ENCODE measurements around the gene FAM110C.
"Not testable (repeated sequence)": the region's sequence is repeated elsewhere in the genome, so short reads cannot be mapped to it uniquely, and the experiment has no call there.

The FAM110C gene

DNA sequence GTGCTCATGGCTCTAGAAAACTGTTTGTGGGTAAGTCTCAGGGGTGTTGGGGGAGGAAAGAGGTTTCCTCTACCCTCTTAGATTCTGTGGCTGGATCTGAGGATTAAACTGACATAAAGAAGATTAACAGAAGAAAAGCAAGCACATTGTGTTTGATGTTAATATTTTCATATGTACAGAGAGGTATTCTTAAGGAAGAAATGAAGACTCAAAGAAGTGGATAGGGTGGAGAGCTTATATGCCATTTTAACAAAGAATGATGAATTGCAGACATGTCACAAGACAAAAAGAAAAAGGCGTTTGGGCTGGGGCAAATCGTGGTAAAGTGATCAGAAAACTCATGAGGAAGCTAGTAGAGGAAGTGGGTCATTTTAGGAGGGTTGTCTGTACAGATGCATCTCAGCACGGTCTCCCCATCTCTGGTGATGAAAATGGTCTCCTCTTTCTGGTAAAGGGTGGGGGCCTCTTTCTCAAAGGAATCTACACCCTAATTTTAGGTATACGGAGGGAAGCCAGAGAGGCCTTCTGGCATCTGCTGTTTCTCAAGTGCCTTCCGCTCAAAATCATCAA, 17.8 kb downstream of the FAM110C start:
- no peak for DNase-seq (ENCODE audit: low spot score)
- TF ChIP-seq, protein P1, sequence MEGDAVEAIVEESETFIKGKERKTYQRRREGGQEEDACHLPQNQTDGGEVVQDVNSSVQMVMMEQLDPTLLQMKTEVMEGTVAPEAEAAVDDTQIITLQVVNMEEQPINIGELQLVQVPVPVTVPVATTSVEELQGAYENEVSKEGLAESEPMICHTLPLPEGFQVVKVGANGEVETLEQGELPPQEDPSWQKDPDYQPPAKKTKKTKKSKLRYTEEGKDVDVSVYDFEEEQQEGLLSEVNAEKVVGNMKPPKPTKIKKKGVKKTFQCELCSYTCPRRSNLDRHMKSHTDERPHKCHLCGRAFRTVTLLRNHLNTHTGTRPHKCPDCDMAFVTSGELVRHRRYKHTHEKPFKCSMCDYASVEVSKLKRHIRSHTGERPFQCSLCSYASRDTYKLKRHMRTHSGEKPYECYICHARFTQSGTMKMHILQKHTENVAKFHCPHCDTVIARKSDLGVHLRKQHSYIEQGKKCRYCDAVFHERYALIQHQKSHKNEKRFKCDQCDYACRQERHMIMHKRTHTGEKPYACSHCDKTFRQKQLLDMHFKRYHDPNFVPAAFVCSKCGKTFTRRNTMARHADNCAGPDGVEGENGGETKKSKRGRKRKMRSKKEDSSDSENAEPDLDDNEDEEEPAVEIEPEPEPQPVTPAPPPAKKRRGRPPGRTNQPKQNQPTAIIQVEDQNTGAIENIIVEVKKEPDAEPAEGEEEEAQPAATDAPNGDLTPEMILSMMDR (IDR thresholded peaks at IDR 0.05; ENCODE audit: extremely low read depth, missing control alignments), result no peak

DNA sequence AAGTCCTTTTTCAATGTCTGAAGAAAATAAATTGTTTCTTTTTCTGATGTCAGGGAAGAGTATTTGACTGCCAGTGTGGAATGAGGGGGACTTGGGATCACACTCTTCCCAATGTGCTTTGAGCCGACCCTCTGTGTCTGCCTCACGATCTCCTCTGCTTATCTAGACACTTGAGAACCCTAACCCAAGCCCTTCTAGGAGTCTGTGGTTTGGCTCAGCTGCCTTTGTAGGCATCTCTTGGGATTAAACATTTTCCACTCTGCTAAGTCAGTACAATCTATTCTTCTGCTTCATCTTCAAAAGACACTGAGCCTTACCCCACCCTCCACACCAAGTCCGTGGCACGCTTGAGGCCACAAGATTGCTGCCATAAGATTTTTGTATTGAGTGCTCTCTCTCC, 19.4 kb downstream of the FAM110C start:
- no peak for DNase-seq (ENCODE audit: low spot score)
- TF ChIP-seq, protein P1 (IDR thresholded peaks at IDR 0.05; ENCODE audit: extremely low read depth, missing control alignments), result no peak

DNA sequence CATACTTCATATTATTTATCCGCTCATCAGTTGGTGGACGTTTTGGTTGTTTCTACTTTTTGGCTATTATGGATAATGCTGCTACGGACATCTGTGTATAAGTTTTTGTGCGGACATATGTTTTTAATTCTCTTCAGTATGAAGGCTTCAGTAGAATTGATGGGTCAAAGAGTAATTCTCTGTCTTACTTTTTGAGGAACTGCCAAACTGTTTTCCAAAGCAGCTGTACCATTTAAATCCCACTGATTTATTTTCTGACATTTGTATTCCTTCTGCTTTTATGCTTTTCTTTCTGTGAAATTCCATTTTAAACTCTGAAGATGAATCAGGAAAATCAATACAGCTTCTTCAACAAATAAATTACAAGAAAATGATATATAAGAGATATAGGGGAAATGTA, 20.8 kb downstream of the FAM110C start:
- TF ChIP-seq, protein P1 (IDR thresholded peaks at IDR 0.05; ENCODE audit: extremely low read depth, missing control alignments), result no peak

DNA sequence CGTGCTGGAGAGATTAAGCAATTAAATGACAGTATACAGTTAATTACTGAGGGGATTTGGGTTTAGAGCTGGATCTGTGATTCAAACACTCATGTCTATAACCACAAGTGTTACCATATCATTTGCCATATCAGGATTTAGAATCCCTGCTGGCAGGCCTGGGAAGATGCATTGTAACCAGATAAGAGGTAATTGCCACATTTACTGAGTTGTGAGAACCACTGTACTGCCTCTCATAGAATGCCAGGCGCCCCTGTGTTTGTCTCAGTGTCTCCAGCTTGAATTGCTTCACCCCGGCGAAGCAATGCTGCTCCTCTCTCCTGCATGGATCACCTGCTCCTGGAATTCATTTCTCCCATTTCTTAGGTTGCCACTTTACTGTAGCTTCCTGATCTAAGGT, 21.7 kb downstream of the FAM110C start:
- DNase-seq (ENCODE audit: low spot score), result not testable (repeated sequence)

More for the DNA sequence above, 20.8 kb downstream of the FAM110C start:
- DNase-seq (ENCODE audit: low spot score), result no peak

DNA sequence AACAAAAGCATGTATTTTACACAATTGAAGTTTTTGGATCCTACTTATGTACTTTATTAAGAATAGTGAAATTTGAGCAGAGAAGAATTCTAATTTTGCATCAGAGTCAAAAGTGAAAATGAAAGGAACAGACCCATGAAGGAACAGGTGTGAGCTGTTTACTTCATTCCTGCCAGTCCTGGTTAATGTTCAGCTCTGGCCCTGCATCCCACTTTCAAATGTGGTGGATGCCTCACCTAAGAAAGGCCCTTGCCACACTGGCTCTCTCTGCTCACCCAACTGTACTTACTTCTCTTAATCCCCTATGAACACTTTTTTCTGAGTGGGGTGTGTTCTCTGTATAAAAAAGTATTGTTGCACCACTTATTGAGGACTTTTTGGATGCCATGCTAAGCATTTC, 22.2 kb downstream of the FAM110C start:
- TF ChIP-seq, protein P1 (IDR thresholded peaks at IDR 0.05; ENCODE audit: extremely low read depth, missing control alignments), result no peak
- no peak for DNase-seq (ENCODE audit: low spot score)

DNA sequence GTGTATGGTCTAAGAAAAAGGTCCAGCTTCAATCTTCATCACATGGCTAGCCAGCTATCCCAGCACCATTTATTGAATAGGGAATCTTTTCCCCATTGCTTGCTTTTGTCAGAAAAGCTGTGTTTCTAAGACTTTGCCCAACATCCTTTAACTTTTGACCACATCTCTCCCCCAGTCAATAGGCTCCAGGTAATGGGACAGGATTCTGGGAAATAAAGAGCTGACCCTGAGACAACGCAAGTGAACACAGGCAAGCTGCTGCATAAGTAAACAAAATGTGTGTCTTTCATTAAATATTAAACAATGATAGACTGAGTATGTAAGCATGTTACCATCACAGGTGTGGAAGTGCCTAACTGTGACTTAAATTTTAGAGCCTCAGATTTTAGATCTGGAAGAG, 23.0 kb downstream of the FAM110C start:
- TF ChIP-seq, protein P1 (IDR thresholded peaks at IDR 0.05; ENCODE audit: extremely low read depth, missing control alignments), result no peak

DNA sequence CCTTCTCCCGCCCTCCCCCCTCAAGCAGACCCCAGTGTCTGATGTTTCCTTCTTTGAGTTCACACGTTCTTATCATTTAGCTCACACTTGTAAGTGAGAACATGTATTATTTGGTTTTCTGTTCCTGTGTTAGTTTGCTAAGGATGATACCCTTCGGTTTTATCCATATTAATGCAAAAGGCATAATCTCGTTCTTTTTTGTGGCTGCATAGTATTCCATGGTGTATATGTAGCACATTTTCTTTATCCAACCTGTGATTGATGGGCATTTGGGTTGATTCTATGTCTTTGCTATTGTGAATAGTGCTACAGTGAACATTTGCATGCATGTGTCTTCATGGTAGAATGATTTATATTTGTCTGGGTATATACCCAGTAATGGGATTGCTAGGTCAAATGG, 24.1 kb downstream of the FAM110C start:
- DNase-seq (ENCODE audit: low spot score), result not testable (repeated sequence)

More for the DNA sequence above, 23.0 kb downstream of the FAM110C start:
- no peak for DNase-seq (ENCODE audit: low spot score)

DNA sequence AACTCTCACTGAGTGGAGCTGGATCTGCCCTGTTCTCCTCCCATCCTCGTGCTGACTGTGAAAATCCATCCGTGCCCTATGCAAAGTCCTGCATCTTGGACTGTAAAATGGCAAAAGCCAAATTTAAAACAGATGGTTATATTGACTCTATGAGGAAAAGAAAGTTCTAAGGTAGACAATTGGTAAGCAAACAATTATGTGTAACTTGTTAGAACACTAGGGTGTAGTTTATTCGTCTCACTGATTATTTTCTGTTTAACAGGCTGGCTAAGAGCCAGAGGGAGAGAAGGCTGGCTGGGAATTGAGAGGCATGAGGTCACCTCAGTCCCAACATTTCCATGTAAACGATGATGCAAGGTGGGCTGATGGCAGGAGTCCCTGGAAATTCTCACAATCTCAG, 26.0 kb downstream of the FAM110C start:
- not testable (repeated sequence) for DNase-seq (ENCODE audit: low spot score)

DNA sequence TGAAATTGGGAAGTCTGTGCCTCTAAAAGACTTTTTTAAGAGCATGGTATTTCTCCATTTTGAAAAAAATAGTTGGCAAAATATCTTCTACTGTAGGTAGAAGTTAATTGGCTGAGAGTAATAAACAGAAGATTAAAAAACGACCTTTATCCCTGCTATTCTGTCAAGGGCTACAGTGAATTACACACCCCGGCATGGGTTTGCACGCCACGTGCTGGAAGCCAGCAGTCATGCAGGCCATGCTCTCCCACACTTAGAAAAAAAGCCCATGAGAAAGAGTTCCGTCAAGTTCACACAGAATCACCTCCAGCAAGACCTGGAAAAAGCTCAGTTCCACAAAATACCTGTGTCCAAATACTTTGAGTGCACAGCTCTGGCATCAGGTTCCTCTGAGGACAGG, 26.8 kb downstream of the FAM110C start:
- TF ChIP-seq, protein P1 (IDR thresholded peaks at IDR 0.05; ENCODE audit: extremely low read depth, missing control alignments), result no peak
- DNase-seq (ENCODE audit: low spot score), result no peak
